ENCODE results near the gene BRSK1.

BRSK1 gene

DNA sequence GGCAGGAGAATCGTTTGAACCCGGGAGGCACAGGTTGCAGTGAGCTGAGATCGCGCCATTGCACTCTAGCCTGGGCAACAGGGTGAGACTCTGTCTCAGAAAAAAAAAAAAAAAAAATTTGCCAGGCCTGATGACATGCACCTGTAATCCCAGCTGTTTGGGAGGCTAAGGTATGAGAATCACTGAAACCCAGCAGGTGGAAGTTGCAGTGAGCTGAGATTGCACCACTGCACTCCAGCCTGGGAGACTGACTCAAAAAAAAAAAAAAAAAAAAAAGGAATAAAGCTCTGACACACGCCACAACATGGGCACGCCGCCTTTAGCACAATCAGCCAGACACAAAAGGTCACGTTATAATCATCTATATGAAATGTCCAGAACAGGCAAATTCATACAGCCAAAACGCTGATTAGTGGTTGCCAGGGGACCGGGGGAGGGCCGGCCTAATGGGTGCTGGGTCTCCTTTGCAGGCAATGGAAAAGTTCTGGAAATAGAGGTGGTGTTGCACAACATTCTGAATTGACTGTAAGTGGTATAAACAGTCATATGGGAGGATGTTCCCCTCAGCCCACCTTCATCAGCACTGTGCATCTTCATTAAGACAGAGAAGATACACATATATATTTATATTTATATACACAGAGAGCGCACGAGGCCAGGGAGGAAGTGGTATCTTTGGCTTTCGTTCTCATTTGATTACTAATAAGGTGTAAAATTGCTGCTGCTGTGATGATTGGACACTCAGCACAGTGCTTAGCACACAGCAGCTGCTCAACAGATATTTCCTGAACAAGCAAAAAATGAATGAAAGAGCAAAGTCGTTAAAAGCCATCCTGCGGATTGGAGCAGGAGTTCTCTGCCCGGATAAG, 7.7 kb upstream of the BRSK1 start:
- DNase-seq, result no peak

DNA sequence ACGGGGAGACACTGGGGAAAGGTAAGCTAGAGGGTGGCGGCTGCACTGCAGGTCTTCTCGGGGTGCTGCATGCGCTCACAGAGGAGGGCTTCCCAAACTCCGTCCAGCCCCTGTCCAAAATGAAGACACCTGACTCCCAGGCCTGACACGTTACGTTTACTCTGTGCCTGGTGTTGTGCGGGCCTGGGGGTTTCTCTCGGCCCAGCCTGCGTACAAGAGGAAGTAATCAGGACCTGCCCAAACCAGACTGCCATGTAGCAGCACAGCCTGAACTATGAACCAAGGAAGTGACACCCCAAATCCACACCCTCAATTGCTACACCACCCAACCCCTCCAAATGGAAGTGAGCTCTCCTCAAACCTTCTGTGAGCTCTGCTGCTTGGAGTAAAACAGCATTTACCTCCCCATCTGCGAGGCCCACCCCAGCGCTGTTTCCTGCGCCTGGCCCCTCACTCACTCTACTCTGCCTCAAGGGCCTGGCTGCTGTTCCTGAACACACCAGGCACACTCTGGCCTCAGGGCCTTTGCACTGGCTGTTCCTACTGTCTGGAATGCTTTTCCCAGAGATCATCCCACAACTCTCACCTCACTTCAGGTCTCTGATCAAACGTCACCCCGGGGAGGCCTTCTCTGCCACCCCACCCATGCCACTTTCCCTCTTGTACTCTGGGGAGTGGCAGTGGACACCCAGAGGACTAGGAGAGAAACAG, 6.9 kb upstream of the BRSK1 start:
- no peak for DNase-seq

DNA sequence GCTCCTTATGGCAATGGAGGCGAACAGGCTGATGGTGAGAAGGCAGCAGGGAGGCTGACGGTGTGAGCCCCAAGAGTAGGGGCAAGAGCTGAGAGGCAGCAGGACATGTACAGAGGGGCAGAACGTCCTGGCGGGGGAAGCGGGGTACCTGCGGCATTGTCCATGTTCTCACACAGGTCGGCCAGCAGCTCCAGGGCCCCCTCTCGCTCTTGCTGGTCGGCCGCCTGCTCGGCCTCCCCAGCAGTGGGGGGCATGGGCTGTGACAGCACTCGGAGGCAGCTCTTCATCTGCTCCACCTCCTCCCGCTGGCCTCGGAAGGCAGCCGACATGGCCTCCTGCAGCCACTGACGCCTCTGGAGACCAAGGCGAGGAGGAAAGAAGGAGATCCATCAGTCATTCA, 6.3 kb upstream of the BRSK1 start:
- no peak for DNase-seq

DNA sequence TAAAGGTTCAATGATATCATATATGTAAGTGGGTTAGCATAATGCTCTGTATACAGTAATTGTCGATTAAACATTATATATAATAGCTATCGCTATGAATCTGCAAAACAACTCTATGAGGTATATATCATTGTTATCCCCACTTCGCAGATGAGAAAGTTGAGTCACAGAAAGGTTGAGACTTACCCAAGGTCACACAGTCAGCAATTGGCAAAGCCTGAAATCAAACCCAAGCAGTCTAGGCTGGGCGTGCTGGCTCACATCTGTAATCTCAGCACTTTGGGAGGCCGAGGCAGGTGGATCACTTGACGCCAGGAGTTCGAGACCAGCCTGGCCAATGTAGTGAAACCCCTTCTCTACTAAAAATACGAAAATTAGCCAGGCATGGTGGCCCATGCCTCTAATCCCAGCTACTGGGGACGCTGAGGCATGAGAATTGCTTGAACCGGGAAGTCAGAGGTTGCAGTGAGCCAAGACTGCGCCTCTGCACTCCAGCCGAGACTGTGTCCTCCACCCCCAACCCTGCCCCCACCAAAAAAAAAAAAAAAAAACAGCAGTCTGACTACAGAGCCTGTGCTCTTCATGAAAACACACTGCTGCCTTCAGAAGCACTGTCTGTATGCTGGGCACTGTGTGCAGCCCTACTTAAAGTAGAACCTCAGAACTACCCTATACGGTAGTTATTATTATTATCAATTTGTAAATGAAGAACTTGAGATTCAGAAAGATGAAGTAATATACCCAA, 5.2 kb upstream of the BRSK1 start:
- no peak for DNase-seq

DNA sequence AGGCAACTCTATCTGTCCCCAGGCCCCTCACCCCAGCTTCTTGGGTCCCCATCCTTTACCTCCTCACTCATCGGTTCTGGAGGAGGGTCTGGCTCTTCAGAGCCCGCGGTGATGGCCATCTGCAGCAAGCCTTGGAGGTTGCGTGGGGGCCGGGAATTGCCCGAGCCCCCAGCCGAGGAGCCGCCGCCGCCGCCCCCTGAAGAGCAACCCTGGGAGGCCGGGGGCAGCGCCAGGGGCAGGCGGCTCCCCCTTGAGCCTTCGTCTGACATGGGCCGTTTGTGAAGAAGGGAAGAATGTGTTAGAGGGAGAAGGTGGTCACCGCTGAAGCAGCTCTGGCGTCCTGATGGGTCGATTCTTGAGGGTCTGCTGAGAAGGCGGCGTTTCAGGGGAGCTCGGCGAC, 4.5 kb upstream of the BRSK1 start:
- DNase-seq, result no peak

DNA sequence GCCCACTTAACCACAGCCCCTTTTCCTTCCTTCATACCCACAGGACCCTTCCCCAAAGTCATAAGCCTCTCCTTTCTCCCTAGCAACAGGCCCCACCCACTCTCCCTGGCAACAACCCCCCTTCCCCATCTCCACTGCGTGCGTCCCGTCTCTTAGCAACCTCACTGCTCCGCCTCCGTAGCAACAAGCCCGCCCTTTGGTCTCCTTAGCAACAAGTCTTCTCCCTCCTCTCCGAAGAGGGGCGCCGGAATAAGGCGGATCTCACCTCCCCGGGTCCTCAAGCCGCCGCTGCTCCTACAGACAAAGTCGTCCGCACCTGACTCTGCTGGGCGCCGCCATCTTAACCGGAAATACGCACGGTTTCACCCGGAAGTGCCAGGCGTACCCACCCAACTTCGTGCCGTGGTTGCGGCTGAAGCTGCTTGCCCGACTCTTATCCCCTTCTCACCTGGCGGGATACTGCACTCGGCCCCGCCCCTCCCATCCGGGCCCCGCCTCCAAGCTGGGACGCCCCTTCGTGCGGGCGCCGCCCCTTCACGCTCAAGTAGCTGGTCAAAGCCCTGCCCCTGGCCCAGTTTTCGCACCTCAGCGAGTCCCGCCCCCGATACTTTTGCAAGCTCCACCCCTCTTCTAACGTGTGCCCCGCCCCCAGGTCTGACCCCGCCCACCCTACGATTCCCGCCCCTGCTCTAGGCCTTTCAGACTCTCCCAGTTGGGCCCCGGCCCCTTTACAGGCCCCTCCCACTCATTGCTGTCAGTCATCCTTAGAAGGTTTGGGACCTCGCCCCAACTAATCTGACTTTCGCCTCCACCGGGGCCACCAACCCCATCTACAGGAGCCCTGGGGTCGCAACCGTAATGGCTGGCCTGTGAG, 3.8 kb upstream of the BRSK1 start, which contains the start of gene HSPBP1:
TSS of gene HSPBP1 (minus strand) at position 341 of the 874 bp plus-strand sequence. CDS start 502 bp downstream, outside the sequence.
- DNase-seq, result peak; percentile 95

DNA sequence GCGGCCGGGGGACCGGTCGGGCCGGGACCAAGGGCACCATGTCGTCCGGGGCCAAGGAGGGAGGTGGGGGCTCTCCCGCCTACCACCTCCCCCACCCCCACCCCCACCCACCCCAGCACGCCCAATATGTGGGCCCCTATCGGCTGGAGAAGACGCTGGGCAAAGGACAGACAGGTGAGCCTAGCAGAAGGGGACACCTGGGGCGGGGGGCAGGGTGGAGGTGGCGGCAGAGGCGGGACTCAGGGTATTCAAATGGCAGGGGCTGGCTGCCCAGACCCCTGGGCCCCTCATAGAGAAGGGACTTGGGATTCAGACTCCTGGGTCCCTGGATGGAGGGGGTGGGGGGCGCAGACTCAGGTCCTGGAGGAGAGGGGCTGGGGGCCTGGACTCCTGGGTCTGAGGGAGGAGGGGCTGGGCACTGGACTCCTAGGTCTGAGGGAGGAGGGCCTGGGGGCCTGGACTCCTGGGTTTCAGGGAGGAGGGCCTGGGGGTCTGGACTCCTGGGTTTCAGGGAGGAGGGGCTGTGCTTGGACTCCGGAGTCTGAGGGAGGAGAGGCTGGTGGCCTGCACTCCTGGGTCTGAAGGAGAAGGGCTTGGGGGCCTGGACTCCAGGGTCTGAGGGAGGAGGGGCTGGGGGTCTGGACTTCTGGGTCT, 735 bp downstream of the BRSK1 start:
- no peak for DNase-seq

DNA sequence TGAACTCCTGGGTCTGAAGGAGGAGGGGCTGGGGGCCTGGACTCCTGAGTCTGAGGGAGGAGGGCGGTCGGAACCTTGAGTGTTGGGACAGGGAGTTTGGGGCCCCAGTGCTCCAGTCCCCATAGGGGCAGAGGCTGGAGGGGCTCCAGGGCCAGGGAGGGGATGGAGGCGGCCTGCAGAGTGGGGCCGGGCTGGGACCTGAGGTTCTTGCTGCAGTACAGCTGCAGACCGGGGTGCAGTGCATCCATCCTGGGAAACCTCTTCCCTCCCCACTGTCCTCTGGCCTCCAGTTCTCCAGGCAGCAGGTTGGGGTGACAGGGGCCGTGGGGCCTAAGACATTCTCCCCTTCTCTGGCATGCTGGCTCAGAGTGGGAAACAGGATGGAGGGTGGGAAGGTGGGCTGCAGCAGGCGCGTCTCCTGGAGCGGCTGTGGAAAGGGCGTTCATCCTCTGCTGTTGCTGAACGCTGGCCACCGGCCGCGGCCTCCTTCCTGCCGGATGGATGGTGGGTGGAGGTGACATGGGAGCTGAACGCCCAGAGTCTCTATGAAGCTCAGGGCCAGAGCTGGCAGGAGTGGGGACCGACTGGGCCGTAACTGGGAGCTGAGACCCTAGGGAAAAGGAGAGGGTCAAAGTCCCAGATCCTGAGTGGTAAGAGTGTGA, 1.6 kb downstream of the BRSK1 start:
- DNase-seq, result no peak

DNA sequence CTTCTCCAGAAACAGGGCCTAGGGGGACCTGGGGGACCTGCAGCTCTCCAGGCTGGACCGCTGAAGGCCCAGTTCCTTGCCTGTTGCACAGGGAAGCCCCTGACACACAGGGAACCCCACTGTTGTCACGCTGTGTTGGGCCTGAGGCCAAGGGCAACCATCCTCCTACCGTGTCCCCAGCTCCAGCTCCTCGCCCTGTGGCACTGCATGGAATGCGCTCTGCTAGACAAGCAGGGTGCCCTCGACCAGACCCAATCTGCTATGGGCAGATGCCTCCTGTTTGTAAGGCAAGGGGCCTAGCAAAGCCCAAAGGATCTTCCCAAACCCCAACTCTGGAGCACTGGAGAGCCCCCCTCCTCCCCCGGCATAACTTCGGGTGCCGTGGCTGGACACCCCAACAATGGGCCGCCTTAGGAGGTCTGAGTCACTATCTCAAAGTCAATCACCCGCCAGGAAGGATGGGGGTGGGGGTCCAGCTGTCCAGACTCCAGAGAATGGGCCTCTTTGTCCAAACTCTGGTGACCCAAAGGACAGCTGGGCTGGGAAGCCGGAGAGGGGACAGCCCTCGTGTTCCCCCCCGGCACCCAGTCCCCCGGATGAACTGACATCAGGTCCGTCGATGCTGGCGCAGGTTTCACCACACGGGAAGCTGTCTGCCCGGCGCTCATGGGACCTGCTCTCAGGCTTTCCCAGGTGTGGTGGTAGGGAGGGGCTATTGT, 3.7 kb downstream of the BRSK1 start:
- no peak for DNase-seq

DNA sequence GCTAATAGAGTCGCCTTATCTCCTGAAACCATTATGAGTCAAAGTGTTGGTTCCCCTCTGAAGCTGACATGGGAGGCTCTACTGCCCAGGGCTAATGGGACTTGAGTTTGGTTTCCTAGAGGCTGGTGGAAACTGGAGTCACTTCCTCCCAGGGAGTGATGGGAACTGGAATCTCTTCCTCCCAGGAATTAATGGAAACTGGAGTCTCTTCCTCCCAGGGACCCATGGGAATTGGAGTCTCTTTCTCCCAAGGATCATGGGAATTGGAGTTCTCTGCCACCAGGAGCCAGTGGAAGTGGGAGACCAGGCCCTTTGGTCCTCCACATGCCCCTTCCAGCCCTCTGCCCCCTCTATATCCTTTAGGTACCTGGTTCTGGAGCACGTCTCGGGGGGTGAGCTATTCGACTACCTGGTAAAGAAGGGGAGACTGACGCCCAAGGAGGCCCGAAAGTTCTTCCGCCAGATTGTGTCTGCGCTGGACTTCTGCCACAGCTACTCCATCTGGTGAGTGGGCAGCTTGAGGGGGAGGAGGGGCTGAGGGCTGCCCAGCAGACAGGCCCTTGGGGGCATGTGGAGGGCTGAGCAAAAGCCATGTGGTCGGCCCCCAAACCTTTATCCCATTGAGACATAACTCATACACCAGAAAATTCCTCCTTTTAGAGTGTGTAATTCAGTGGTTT, 5.5 kb downstream of the BRSK1 start:
- DNase-seq, result no peak

DNA sequence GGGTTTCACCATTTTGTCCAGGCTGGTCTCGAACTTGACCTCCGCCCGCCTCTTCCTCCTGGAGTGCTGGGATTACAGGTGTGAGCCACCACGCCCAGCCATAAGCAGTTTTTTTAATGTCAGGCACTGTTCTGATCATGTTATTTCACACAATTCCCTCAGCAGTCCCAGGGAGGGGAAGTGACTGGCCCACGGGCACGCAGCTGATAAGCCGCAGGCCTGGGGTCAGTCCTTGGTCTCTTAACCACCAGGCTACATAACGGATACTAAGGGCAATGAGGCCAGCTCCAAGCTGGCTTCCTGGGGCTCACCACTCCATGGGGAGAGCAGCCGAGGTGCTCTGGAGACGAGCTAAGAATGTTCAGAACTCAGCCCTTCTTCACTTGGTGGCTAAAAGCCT, 13.5 kb downstream of the BRSK1 start:
- DNase-seq, result no peak

DNA sequence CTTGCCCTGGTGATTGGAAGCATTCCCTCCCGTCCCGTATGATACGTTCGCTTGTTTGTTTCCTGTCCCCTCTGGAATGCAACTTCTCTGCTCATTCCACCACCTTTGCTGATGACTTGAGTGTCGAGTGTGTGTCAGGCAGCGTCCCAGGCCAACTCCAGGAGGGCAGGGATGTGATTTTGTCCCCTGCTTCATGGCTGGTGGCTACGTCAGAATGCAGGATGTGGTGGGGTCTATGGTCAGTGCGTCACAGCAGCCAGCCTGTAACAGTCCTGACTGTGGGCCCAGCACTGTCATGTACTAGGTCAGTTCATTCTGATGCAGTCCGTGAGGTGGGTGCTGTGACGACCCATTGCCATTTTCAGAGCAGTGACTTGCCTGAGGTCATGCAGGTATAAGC, 16.2 kb downstream of the BRSK1 start:
- DNase-seq, result no peak

DNA sequence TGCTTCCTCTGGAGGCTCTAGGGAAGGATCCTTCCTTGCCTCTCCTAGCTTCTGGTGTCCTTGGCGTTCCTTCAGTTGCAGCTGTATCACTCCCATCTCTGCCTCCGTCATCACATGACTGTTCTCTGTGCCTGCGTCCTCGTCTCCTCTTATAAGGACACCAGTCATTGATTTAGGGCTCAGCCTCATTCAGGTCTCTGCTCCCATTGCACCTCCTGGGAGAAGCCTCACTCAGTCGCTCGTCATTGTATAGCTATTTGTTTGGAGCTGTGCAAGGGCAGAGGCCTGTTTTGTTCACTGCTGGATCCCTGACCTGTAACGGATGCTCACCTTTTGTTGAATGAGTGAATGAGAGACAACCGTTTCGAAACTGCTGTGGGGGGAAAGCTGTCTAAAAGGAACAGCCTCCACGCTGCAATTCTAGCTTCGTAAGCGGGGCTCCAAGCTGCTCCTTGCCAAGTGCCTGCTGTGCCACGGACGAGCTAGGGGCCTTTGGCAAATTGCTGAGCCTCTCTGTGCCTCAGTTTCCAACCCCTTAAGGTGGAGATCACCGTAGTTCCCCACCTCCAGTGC, 17.2 kb downstream of the BRSK1 start:
- DNase-seq, result no peak

DNA sequence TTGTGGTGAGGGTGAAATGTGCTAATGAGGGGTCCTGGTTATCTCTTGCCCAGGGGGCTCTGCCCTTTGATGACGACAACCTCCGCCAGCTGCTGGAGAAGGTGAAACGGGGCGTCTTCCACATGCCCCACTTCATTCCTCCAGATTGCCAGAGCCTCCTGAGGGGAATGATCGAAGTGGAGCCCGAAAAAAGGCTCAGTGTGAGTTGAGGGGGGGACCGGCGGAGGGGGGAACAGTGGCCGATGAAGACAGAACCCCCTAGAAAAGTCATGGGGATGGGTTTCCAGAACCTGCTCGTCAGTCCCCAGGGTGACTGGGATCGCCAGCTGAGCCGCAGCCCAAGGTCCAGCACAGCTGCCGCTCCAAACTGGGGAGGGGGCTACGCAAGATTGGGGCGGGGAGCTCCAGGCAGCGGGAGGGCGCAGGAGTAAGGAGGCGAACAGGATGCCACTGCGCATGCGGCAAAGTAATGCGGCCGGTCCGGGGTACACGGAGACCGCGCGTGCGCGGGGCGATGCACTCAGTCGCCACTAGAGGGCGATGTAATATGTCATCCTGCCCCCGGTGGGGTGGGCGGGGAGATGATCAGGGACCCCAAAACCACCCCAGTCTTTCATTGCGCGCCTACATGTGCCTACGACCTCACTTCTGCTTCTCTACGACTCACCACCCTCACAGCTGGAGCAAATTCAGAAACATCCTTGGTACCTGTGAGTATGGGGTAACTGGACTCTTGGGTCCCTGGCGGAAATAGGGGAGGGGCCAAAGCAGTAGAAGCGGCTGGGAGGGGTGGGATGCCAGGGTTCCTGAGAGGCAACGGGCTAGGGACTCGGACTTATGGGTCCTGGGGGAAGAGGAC, 17.9 kb downstream of the BRSK1 start:
- peak; percentile 72 for DNase-seq

DNA sequence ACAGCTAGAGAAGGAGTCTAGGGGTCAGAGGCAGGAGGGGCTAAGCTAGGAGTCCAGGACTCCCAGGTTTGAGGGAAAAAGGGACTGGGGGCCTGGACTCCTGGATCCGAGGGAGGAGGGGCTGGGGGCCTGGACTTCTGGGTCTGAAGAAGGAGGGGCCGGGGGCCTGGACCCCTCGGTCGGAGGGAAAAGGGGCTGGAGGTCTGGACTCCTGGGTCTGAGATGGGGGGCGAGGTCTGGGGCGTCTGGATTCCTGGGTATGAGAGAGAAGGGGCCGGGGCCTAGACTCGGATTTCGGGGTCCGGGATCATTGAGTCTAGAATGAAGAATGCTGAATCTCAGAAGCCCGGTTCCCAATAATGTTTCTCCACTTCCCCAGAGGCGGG, 18.5 kb downstream of the BRSK1 start:
- no peak for DNase-seq

DNA sequence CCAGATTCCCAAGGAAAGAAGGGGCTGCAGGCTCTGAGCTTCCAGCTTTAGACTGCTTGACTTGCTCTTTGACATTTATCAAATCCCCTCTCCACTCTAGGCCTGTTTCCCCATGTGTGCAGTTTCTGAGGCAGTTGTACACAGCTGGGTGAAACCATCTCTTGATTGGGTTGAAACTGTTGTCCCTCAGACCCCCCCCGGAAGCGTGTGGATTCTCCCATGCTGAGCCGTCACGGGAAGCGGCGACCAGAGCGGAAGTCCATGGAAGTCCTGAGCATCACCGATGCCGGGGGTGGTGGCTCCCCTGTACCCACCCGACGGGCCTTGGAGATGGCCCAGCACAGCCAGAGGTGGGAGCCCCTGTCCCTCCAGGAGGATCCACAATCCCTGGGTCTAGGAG, 19.7 kb downstream of the BRSK1 start:
- no peak for DNase-seq

DNA sequence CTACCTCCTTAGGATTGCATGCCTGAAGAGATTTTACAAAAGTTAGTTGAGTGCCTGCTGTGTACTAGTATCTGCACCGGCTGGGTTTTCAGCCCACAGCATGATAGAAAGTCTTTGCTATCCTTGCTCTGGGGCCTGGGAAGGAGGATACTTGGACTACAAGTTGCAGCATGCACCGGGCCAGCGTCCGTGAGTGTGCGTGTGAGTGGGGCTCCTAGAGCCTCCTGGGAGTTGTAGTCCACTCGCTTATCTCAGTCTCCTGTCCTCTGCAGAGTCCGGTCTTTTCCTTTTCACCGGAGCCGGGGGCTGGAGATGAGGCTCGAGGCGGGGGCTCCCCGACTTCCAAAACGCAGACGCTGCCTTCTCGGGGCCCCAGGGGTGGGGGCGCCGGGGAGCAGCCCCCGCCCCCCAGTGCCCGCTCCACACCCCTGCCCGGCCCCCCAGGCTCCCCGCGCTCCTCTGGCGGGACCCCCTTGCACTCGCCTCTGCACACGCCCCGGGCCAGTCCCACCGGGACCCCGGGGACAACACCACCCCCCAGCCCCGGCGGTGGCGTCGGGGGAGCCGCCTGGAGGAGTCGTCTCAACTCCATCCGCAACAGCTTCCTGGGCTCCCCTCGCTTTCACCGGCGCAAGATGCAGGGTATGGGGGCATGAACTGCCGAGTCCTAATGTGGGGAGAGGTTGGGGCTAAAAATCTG, 20.6 kb downstream of the BRSK1 start:
- DNase-seq, result peak; percentile 32

DNA sequence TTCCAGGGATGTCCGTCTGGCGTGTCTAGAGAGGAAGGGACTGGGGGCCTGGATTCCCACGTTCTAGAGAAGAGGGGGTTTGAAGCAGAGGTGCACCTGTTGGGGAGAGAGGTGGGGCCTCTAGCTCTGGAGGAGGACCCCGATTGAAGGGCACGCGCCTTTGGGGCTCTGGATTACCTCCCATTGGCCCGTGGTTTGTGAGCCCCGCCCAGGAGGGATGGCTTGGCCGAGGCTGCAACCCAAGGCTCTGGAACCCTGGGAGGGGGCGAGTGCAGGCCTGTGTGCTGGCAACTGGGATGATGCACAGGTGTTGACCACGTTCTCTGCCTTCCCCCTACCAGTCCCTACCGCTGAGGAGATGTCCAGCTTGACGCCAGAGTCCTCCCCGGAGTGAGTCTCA, 21.2 kb downstream of the BRSK1 start:
- DNase-seq, result no peak

Measured in NCI-H526 treated with DMSO at 0.1 percent for 48 hours (cell line).